Activated CD8-positive, alpha-beta memory T cell treated with anti-CD3 and anti-CD28 coated beads, Interleukin-2, amount 10 ng/mL, durations not matched to agents 7 days and 5 days (primary cell): ENCODE measurements around the gene TBX18. TPM values are rescaled to one million over a fixed set of nuclear protein-coding genes. Genes with fewer than 3 reads are reported as not detected.

Experiments used
- ATAC-seq: fragments of 150-1000 bp; cut with Tn5 transposase; one replicate; pipeline ENCODE4 v1.10.0; 2021; ENCODE audit warnings: moderate library complexity
- CTCF ChIA-PET: fragments of 350-600 bp; sonication (Branson Sonifier 250); formaldehyde crosslinking; loops from one replicate; lab custom pipeline; 2021; ENCODE audit warnings: antibody characterized with exemption; lab: Charles Lee
- DNase-seq: peaks from one replicate; pipeline ENCODE4 v3.0.0-alpha.2; 2020
- H3K27ac Mint-ChIP-seq: one replicate; pipeline ENCODE4 v1.8.0; 2021; ENCODE audit warnings: mild to moderate bottlenecking, mixed read lengths
- H3K27me3 Mint-ChIP-seq: one replicate; pipeline ENCODE4 v1.8.0; 2021; ENCODE audit warnings: mixed read lengths
- H3K36me3 Mint-ChIP-seq: one replicate; pipeline ENCODE4 v1.8.0; 2021; ENCODE audit warnings: mild to moderate bottlenecking, mixed read lengths
- H3K4me1 Mint-ChIP-seq: one replicate; pipeline ENCODE4 v1.8.0; 2021; ENCODE audit warnings: mixed read lengths
- H3K4me3 Mint-ChIP-seq: one replicate; pipeline ENCODE4 v1.8.0; 2021; ENCODE audit warnings: mild to moderate bottlenecking, moderate library complexity, mixed read lengths
- H3K9me3 Mint-ChIP-seq: one replicate; pipeline ENCODE4 v1.8.0; 2022; ENCODE audit warnings: low read depth, mixed read lengths
- total RNA-seq, 2 experiments: library from RNA; stranded (reverse); gene quantifications; one replicate each; pipeline ENCODE4 v1.2.3, GENCODE V29; 2021

Gene TBX18
- total RNA-seq, 2 experiments from 2014 or later: not detected

GRCh38 chr6:84709121-84709520, 55.3 kb downstream of the TBX18 start:
- no peak overlapping the region for H3K4me3 Mint-ChIP-seq
- H3K4me1 Mint-ChIP-seq: no peaks in the 10 kb centered on the region
- H3K9me3 Mint-ChIP-seq: no peaks in the 10 kb centered on the region
- no peak overlapping the region for H3K27ac Mint-ChIP-seq
- DNase-seq (no peak), ATAC-seq (no peak)
- H3K36me3 Mint-ChIP-seq: no peaks in the 10 kb centered on the region
- no peaks in the 10 kb centered on the region for H3K27me3 Mint-ChIP-seq
- CTCF ChIA-PET: no interaction called here

- Mint-ChIP-seq H3K4me3 (no peak overlapping the region), H3K36me3 (no peaks in the 10 kb centered on the region)
Measured at GRCh38 chr6:84707171-84707570, 57.2 kb downstream of the TBX18 start.

GRCh38 chr6:84696166-84696565, 68.2 kb downstream of the TBX18 start:
- no peak for ATAC-seq
- peaks cover 2% of the 10 kb centered on the region for H3K9me3 Mint-ChIP-seq
- H3K27ac Mint-ChIP-seq: no peak overlapping the region
- no peak for DNase-seq
- no peaks in the 10 kb centered on the region for H3K4me1 Mint-ChIP-seq
- no peaks in the 10 kb centered on the region for H3K36me3 Mint-ChIP-seq
- CTCF ChIA-PET: no interaction called here
- H3K4me3 Mint-ChIP-seq: no peak overlapping the region
- H3K27me3 Mint-ChIP-seq: no peaks in the 10 kb centered on the region

More at GRCh38 chr6:84707171-84707570, 57.2 kb downstream of the TBX18 start:
- H3K9me3 Mint-ChIP-seq: no peaks in the 10 kb centered on the region
- no peak for ATAC-seq
- no peaks in the 10 kb centered on the region for H3K27me3 Mint-ChIP-seq
- H3K27ac Mint-ChIP-seq: no peak overlapping the region
- CTCF ChIA-PET: interaction anchor here (1.0 kb wide), 1 partner anchor 15 kb away, joined by 3 read pairs; no protein-coding TSS in a partner anchor
- no peak for DNase-seq
- H3K4me1 Mint-ChIP-seq: no peaks in the 10 kb centered on the region

GRCh38 chr6:84691978-84692623, 72.3 kb downstream of the TBX18 start:
- H3K27ac Mint-ChIP-seq: no peak overlapping the region
- no peaks in the 10 kb centered on the region for H3K9me3 Mint-ChIP-seq
- ATAC-seq (no peak), DNase-seq (no peak)
- H3K27me3 Mint-ChIP-seq: no peaks in the 10 kb centered on the region
- no peaks in the 10 kb centered on the region for H3K36me3 Mint-ChIP-seq
- CTCF ChIA-PET: interaction anchor here (1.0 kb wide), 1 partner anchor 15 kb away, joined by 3 read pairs; no protein-coding TSS in a partner anchor
- no peaks in the 10 kb centered on the region for H3K4me1 Mint-ChIP-seq
- no peak overlapping the region for H3K4me3 Mint-ChIP-seq

- Mint-ChIP-seq H3K27me3 (no peaks in the 10 kb centered on the region), H3K9me3 (no peaks in the 10 kb centered on the region), H3K27ac (no peak overlapping the region), H3K4me3 (no peak overlapping the region), H3K36me3 (no peaks in the 10 kb centered on the region), H3K4me1 (no peaks in the 10 kb centered on the region)
- CTCF ChIA-PET: no interaction called here
- DNase-seq: no peak
- ATAC-seq: no peak
Measured at GRCh38 chr6:84688141-84688873, 76.1 kb downstream of the TBX18 start.

GRCh38 chr6:84687431-84687830, 77.0 kb downstream of the TBX18 start:
- Mint-ChIP-seq H3K4me3 (no peak overlapping the region), H3K9me3 (no peaks in the 10 kb centered on the region), H3K27ac (no peak overlapping the region), H3K27me3 (no peaks in the 10 kb centered on the region), H3K4me1 (no peaks in the 10 kb centered on the region), H3K36me3 (no peaks in the 10 kb centered on the region)
- ATAC-seq (no peak), DNase-seq (no peak)
- CTCF ChIA-PET: no interaction called here

- ATAC-seq: no peak
- Mint-ChIP-seq H3K9me3 (no peaks in the 10 kb centered on the region), H3K27me3 (no peaks in the 10 kb centered on the region), H3K27ac (no peak overlapping the region), H3K36me3 (no peaks in the 10 kb centered on the region), H3K4me1 (no peaks in the 10 kb centered on the region), H3K4me3 (no peak overlapping the region)
- CTCF ChIA-PET: no interaction called here
- no peak for DNase-seq
Measured at GRCh38 chr6:84685983-84686584, 78.3 kb downstream of the TBX18 start.

GRCh38 chr6:84681693-84682326, 82.6 kb downstream of the TBX18 start:
- H3K27me3 Mint-ChIP-seq: no peaks in the 10 kb centered on the region
- H3K36me3 Mint-ChIP-seq: no peaks in the 10 kb centered on the region
- CTCF ChIA-PET: no interaction called here
- ATAC-seq: no peak
- H3K27ac Mint-ChIP-seq: no peak overlapping the region
- H3K4me1 Mint-ChIP-seq: no peaks in the 10 kb centered on the region
- no peaks in the 10 kb centered on the region for H3K9me3 Mint-ChIP-seq
- no peak overlapping the region for H3K4me3 Mint-ChIP-seq
- DNase-seq: no peak

- CTCF ChIA-PET: no interaction called here
- no peak for DNase-seq
- H3K4me3 Mint-ChIP-seq: no peak overlapping the region
- H3K36me3 Mint-ChIP-seq: no peaks in the 10 kb centered on the region
- no peak overlapping the region for H3K27ac Mint-ChIP-seq
- ATAC-seq: no peak
- no peaks in the 10 kb centered on the region for H3K4me1 Mint-ChIP-seq
- no peaks in the 10 kb centered on the region for H3K27me3 Mint-ChIP-seq
- no peaks in the 10 kb centered on the region for H3K9me3 Mint-ChIP-seq
Measured at GRCh38 chr6:84675651-84676050, 88.7 kb downstream of the TBX18 start.

- ATAC-seq (no peak), DNase-seq (no peak)
- Mint-ChIP-seq H3K4me3 (no peak overlapping the region), H3K36me3 (no peaks in the 10 kb centered on the region), H3K27ac (no peak overlapping the region), H3K4me1 (no peaks in the 10 kb centered on the region), H3K9me3 (no peaks in the 10 kb centered on the region), H3K27me3 (no peaks in the 10 kb centered on the region)
- CTCF ChIA-PET: no interaction called here
Measured at GRCh38 chr6:84674395-84674794, 90.0 kb downstream of the TBX18 start.

GRCh38 chr6:84671183-84671582, 93.2 kb downstream of the TBX18 start:
- H3K4me3 Mint-ChIP-seq: no peak overlapping the region
- H3K4me1 Mint-ChIP-seq: no peaks in the 10 kb centered on the region
- no peaks in the 10 kb centered on the region for H3K27me3 Mint-ChIP-seq
- CTCF ChIA-PET: no interaction called here
- no peaks in the 10 kb centered on the region for H3K36me3 Mint-ChIP-seq
- no peak for ATAC-seq
- DNase-seq: no peak
- peaks cover 2% of the 10 kb centered on the region for H3K9me3 Mint-ChIP-seq
- no peak overlapping the region for H3K27ac Mint-ChIP-seq

- H3K36me3 Mint-ChIP-seq: no peaks in the 10 kb centered on the region
- H3K9me3 Mint-ChIP-seq: peaks cover 2% of the 10 kb centered on the region
- ATAC-seq (no peak), DNase-seq (no peak)
- no peaks in the 10 kb centered on the region for H3K4me1 Mint-ChIP-seq
- no peak overlapping the region for H3K4me3 Mint-ChIP-seq
- no peaks in the 10 kb centered on the region for H3K27me3 Mint-ChIP-seq
- CTCF ChIA-PET: no interaction called here
- H3K27ac Mint-ChIP-seq: no peak overlapping the region
Measured at GRCh38 chr6:84669945-84670344, 94.5 kb downstream of the TBX18 start.

- H3K4me3 Mint-ChIP-seq: no peak overlapping the region
- no peak for DNase-seq
- H3K36me3 Mint-ChIP-seq: no peaks in the 10 kb centered on the region
- no peaks in the 10 kb centered on the region for H3K4me1 Mint-ChIP-seq
- peaks cover 2% of the 10 kb centered on the region for H3K9me3 Mint-ChIP-seq
- CTCF ChIA-PET: no interaction called here
- H3K27ac Mint-ChIP-seq: no peak overlapping the region
- no peaks in the 10 kb centered on the region for H3K27me3 Mint-ChIP-seq
- no peak for ATAC-seq
Measured at GRCh38 chr6:84667252-84668213, 96.9 kb downstream of the TBX18 start.
